GM10248 (cell line): ENCODE results near the gene WSCD1.

Source experiments
- CTCF ChIA-PET: fragments of 300-600 bp; sonication (Branson Sonifier 250); formaldehyde crosslinking; extraction: SDS; loops from one replicate; lab custom pipeline; 2021; ENCODE audit warnings: antibody characterized with exemption; lab: Yijun Ruan, JAX
- POLR2A ChIA-PET: fragments of 350-650 bp; sonication (Branson Sonifier 250); formaldehyde crosslinking; extraction: SDS; loops from one replicate; lab custom pipeline; 2020; ENCODE audit warnings: antibody characterized with exemption; lab: Yijun Ruan, JAX
- DNase-seq: peaks from one replicate; pipeline ENCODE4 v3.0.0; 2012; ENCODE audit errors: extremely low spot score
- CTCF ChIP-seq: IDR thresholded peaks from 2 replicates; pipeline ENCODE4 v1.5.1; 2012; ENCODE audit warnings: mild to moderate bottlenecking, low read depth; ENCODE audit errors: extremely low read depth, missing control alignments, control extremely low read depth

Gene WSCD1

GRCh38 chr17:6172642-6173330, 102.6 kb downstream of the WSCD1 start:
- DNase-seq: no peak
- no peak for TF ChIP-seq CTCF
- POLR2A ChIA-PET: no interaction called here
- CTCF ChIA-PET: no interaction called here

GRCh38 chr17:6173653-6174052, 103.5 kb downstream of the WSCD1 start:
- TF ChIP-seq CTCF: no peak
- no peak for DNase-seq
- ChIA-PET POLR2A (no interaction called here), CTCF (no interaction called here)
